Lung (tissue), 12 donors: ENCODE measurements around the gene BICDL2. TPM values are rescaled to one million over a fixed set of nuclear protein-coding genes. Genes with fewer than 3 reads are reported as not detected.

Source experiments
- ATAC-seq: fragments of 200-7000 bp; cut with Tn5 transposase; one replicate; pipeline ENCODE4 v1.9.1; 2020; ENCODE audit warnings: moderate number of reproducible peaks; ENCODE audit not compliant: insufficient read depth, low FRiP score
- DNase-seq, 3 donors: peaks; one replicate each; pipeline ENCODE4 v3.0.0-alpha.2; 2013 to 2017
- H3K27ac ChIP-seq, 2 donors: one replicate each; pipeline ENCODE4 v1.5.1; 2013; ENCODE audit warnings: mild to moderate bottlenecking in 2 of 2, moderate library complexity in 2 of 2, control low read depth in 1 of 2, inconsistent platforms in 1 of 2, low read depth in 1 of 2, low read length in 1 of 2
- H3K27me3 ChIP-seq, 3 donors: one replicate each; pipeline ENCODE4 v1.5.1; 2013; ENCODE audit warnings: low read length in 2 of 3; ENCODE audit not compliant: control insufficient read depth in 3 of 3, insufficient read depth in 3 of 3
- H3K36me3 ChIP-seq, 4 donors: one replicate each; pipeline ENCODE4 v1.5.1; 2013; ENCODE audit warnings: low read length in 4 of 4, mild to moderate bottlenecking in 1 of 4, moderate library complexity in 1 of 4; ENCODE audit not compliant: control insufficient read depth in 4 of 4, insufficient read depth in 4 of 4
- H3K4me1 ChIP-seq, 5 donors: one replicate each; pipeline ENCODE4 v1.5.1; 2013; ENCODE audit warnings: low read length in 5 of 5, mild to moderate bottlenecking in 2 of 5, moderate library complexity in 1 of 5; ENCODE audit not compliant: control insufficient read depth in 5 of 5, insufficient read depth in 5 of 5
- H3K4me3 ChIP-seq: one replicate; pipeline ENCODE4 v1.5.1; 2013; ENCODE audit warnings: mild to moderate bottlenecking, control low read depth, moderate library complexity
- H3K9ac ChIP-seq, 2 donors: one replicate each; pipeline ENCODE4 v1.5.1; 2013; ENCODE audit warnings: low read length in 2 of 2, control low read depth in 1 of 2; ENCODE audit not compliant: insufficient read depth in 1 of 2
- H3K9me3 ChIP-seq, 4 donors: one replicate each; pipeline ENCODE4 v1.5.1; 2013; ENCODE audit warnings: low read length in 3 of 4, mild to moderate bottlenecking in 1 of 4, moderate library complexity in 1 of 4; ENCODE audit not compliant: control insufficient read depth in 4 of 4, insufficient read depth in 3 of 4
- WGBS, 2 donors: extraction: QIAGEN DNeasy Blood & Tissue Kit; methylation state at CpG; one replicate each; pipeline ENCODE4 v1.1.7; 2013; 5-methylcytosine and 5-hydroxymethylcytosine counted together
- polyA plus RNA-seq, 2 donors: library from polyadenylated mRNA; stranded (reverse); fragments of 200-250 nt; gene quantifications; one replicate each; pipeline ENCODE4 v1.2.1, GENCODE V29; 2013
- total RNA-seq, 2 donors: library from RNA; depleted of rRNA in 1 of 2; stranded (reverse); fragments of >200 nt in 1 of 2; gene quantifications; one replicate each; pipeline ENCODE4 v1.2.1, GENCODE V29; 2014 to 2021
- TF ChIP-seq, protein P1 (sequence below): IDR thresholded peaks from 2 replicates; pipeline ENCODE4 v1.5.1; 2012; ENCODE audit warnings: mild to moderate bottlenecking; ENCODE audit errors: control extremely low read depth, extremely low read depth
- donor health status: control.
- donor health status: control.
- donor health status: Bipolar disorder and iron deficiency.
- donor health status: healthy.
- donor health status: DM: yes; HTN: yes; CAD: no.

The BICDL2 gene
- total and polyA plus RNA-seq, 4 donors, result 12.7 to 24.4 (median 16.5) TPM

DNA sequence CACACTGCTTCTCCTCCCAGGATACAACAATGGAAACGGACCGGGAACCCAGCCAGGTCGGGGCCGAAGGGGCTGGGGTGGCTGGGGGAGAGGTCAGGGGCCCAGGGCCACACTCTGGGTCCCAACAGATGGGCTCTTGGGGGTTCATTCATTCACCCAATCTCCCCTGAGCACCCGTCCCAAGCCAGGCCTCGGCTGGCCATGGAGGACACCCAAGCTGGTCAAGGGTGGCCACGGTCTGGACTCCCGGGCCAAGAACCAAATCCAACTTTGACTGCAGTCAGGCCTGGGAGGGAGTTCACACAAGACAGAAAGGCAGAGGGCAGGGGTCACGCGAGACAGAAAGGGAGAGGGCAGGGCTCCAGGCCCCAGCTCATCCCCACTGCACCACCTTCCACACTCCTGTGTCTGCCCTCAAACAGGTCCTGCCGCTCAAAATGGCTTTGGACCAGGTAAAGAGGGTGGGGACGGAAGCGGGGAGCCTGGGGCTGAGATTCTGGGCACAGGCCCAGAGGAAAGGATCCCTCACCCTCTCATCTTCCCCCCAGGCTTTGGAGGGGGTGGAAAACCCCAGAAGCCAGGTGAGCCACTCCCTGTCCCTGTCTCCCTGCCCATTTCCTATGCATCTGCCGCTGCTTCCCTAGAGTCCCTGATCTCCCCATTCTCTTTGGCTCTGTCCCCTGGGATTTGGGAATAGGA lies 44.2 kb downstream of the BICDL2 start:
- Histone ChIP-seq H3K9me3 (no peaks in the 10 kb centered on the region), H3K9ac (no peak overlapping the region), H3K4me1 (peaks cover 0 to 17% (median 2%) of the 10 kb centered on the region in 5 donors), H3K27me3 (no peaks in the 10 kb centered on the region), H3K36me3 (no peaks in the 10 kb centered on the region), H3K4me3 (no peak overlapping the region), H3K27ac (no peak overlapping the region)
- WGBS, 2 donors, result 84 to 95% methylated on average over 14 of the region's 14 CpGs
- DNase-seq (no peak), ATAC-seq (no peak)
- TF ChIP-seq, protein P1, sequence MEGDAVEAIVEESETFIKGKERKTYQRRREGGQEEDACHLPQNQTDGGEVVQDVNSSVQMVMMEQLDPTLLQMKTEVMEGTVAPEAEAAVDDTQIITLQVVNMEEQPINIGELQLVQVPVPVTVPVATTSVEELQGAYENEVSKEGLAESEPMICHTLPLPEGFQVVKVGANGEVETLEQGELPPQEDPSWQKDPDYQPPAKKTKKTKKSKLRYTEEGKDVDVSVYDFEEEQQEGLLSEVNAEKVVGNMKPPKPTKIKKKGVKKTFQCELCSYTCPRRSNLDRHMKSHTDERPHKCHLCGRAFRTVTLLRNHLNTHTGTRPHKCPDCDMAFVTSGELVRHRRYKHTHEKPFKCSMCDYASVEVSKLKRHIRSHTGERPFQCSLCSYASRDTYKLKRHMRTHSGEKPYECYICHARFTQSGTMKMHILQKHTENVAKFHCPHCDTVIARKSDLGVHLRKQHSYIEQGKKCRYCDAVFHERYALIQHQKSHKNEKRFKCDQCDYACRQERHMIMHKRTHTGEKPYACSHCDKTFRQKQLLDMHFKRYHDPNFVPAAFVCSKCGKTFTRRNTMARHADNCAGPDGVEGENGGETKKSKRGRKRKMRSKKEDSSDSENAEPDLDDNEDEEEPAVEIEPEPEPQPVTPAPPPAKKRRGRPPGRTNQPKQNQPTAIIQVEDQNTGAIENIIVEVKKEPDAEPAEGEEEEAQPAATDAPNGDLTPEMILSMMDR, result no peak

DNA sequence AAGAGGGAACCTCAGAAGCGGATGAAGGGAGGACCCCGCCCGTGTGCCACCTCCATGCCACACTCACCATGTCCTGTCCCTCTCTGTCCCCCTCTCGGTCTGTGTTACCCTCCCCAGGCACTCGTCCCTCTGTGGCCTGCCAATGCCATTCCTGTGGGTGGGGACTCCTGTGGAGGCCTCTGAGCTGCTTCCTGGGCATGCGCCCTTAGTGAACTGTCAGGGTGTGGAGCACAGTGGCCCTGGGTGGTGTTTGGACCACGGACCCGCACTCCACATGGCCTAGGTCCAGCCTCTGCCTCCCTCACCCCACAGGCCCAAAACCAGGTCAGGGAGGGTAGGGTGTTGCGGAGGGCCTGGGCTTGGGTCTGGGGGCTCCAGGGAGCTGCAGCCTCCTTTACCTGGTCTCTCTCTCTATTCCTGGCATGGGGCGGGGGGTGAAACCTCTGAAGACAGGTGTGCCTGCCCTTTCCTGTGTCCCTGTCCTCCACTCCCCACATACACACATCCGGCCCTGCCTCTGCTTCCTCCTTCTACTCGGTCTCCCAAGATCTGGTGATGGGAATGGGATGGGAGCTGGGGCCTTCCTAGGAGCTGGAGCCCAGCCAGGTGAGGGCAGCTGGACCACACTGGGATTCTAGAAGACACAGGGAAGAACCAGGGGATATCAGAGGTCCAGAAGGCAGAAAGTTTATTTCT lies 45.0 kb downstream of the BICDL2 start:
- Histone ChIP-seq H3K36me3 (no peaks in the 10 kb centered on the region), H3K4me1 (peaks cover 0 to 25% (median 4%) of the 10 kb centered on the region in 5 donors), H3K4me3 (no peak overlapping the region), H3K27me3 (no peaks in the 10 kb centered on the region), H3K27ac (no peak overlapping the region), H3K9me3 (no peaks in the 10 kb centered on the region), H3K9ac (no peak overlapping the region)
- 85 to 86% methylated on average over 11 to 12 of the region's 12 CpGs for WGBS, 2 donors
- TF ChIP-seq, protein P1, result no peak
- no peak for ATAC-seq
- no peak for DNase-seq

DNA sequence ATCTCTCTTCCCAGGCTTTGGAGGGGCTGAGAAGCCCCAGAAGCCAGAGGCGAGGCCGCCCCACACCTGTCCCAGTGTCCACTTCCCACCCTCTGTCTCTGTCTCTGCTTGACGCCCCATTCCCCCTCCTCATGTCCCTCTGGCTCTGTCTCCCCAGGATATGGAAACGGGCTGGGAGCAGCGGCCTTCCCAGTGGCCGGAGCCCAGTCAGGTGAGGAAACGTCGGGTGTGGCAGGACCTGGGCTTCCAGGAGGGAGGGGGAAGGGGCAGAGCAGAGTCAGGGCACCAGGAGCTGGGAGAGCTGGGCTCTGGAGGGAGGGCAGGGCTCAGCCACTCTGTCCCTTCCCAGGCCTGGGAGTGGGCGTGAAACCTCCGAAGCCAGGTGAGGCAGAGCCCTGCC lies 45.9 kb downstream of the BICDL2 start:
- no peak overlapping the region for H3K4me3 ChIP-seq
- no peak for DNase-seq
- 65 to 86% methylated on average over 10 of the region's 10 CpGs for WGBS, 2 donors
- peaks cover 0 to 33% (median 7%) of the 10 kb centered on the region in 5 donors for H3K4me1 ChIP-seq
- H3K27me3 ChIP-seq, result no peaks in the 10 kb centered on the region
- ATAC-seq, result no peak
- no peaks in the 10 kb centered on the region for H3K9me3 ChIP-seq
- no peak overlapping the region for H3K27ac ChIP-seq
- TF ChIP-seq, protein P1, result no peak
- no peak overlapping the region for H3K9ac ChIP-seq
- H3K36me3 ChIP-seq, result no peaks in the 10 kb centered on the region
